Activated T-cell treated with anti-CD3 and anti-CD28 coated beads for 48 hours (primary cell): Measurements from ENCODE around the gene GTF2F2.
"Not testable (repeated sequence)": the region's sequence is repeated elsewhere in the genome, so short reads cannot be mapped to it uniquely, and the experiment has no call there.

Source experiments
- DNase-seq: peaks from one replicate; pipeline ENCODE4 v3.0.0-alpha.2; 2020; ENCODE audit warnings: low read depth

Gene GTF2F2

GRCh38 chr13:45256254-45256653 is 135.9 kb downstream of the GTF2F2 start:
- no peak for DNase-seq

GRCh38 chr13:45257638-45258333 is 137.5 kb downstream of the GTF2F2 start:
- no peak for DNase-seq

- DNase-seq: no peak
Observed at GRCh38 chr13:45258334-45258675, 138.0 kb downstream of the GTF2F2 start.

- no peak for DNase-seq
Observed at GRCh38 chr13:45267215-45267614, 146.9 kb downstream of the GTF2F2 start.

- DNase-seq: no peak
Observed at GRCh38 chr13:45269204-45269603, 148.9 kb downstream of the GTF2F2 start.

- no peak for DNase-seq
Observed at GRCh38 chr13:45276913-45277312, 156.6 kb downstream of the GTF2F2 start.

GRCh38 chr13:45278096-45278645 is 157.9 kb downstream of the GTF2F2 start:
- DNase-seq: no peak

- DNase-seq: no peak
Observed at GRCh38 chr13:45280011-45280410, 159.7 kb downstream of the GTF2F2 start.

- DNase-seq: peak; percentile 41
Observed at GRCh38 chr13:45280751-45281634, 160.7 kb downstream of the GTF2F2 start.

GRCh38 chr13:45282994-45283393 is 162.7 kb downstream of the GTF2F2 start:
- DNase-seq: no peak

GRCh38 chr13:45289936-45290563 is 169.7 kb downstream of the GTF2F2 start:
- no peak for DNase-seq

GRCh38 chr13:45292176-45292575 is 171.9 kb downstream of the GTF2F2 start:
- no peak for DNase-seq

- no peak for DNase-seq
Observed at GRCh38 chr13:45295536-45295935, 175.2 kb downstream of the GTF2F2 start.

GRCh38 chr13:45296259-45296658 is 175.9 kb downstream of the GTF2F2 start:
- DNase-seq: no peak

- DNase-seq: no peak
Observed at GRCh38 chr13:45297456-45298205, 177.3 kb downstream of the GTF2F2 start.

- DNase-seq: no peak
Observed at GRCh38 chr13:45298206-45298505, 177.8 kb downstream of the GTF2F2 start.

- not testable (repeated sequence) for DNase-seq
Observed at GRCh38 chr13:45298550-45298949, 178.2 kb downstream of the GTF2F2 start.

GRCh38 chr13:45299194-45299593 is 178.9 kb downstream of the GTF2F2 start:
- DNase-seq: no peak

GRCh38 chr13:45300190-45300985 is 180.1 kb downstream of the GTF2F2 start:
- DNase-seq: no peak

GRCh38 chr13:45301263-45301662 is 181.0 kb downstream of the GTF2F2 start:
- DNase-seq: no peak

- no peak for DNase-seq
Observed at GRCh38 chr13:45302507-45302906, 182.2 kb downstream of the GTF2F2 start.
